Measurements from ENCODE around the gene ZCCHC24.

Gene ZCCHC24

DNA sequence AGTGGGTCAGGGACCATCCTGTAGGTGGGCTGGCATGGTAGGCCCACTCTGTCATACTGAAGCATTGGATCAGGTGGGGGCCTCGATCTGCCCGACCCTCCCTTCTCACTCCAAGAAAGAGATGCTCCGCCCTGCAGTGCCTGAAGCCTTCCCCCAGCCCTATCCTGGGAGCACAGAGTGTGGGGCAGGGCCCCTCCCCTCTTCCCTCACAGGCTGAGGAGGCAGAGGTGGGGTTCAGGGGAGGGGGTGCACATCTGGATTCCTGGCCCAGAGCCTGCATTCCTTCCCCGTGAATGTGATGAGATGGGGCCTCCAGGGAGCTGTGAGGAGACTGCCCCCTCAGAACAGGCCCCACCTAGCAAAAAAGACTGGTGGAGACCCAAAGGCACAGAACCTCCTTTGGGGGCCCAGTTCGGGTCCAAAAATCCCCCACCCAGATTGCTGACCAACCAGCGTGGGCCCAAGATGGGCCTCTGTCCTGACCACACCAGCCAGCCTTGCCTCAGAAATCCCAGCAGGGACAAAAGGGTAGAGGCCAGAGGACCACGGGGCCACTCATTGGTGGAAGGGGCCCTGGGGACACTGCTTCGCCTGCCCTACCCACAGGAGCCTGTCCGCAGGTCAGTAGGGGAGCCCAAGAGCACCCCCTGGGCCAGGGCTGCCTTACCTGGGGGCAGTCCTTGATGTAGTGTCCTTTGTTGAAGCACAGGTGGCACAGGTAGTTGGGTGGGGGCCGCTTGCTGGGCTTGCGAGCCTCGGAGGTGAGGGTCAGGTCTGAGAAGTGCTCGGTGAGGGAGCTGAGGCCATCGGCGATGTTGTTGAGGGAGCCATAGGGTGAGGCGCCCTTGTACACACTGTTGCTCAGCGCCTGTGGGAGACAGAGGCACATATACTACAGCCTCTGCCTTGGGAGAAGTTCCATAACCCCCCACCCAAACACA, 13.3 kb downstream of the ZCCHC24 start:
- DNase-seq (ENCODE audit: low read depth in 1 of 2, low spot score in 1 of 2) = no peak

DNA sequence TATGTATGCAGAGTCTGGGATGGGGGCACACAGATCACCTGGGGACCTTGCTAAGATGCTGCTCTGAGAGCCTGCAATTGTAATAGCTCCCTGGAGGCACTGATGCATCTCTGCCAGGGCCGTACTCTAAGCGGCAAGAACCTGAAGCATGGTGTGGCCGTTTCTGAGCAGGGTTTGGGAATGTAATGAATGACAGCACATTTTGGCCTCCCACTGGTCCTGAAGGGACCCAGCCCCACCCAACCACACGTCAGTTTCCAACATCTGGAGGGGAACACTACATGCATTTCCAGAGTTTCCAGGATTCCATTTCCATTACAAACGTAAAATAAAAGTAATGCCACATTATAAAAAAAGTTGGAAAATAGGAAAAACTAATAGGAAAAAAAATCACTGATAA, 14.0 kb downstream of the ZCCHC24 start:
- DNase-seq (ENCODE audit: low read depth in 1 of 2, low spot score in 1 of 2) = no peak

DNA sequence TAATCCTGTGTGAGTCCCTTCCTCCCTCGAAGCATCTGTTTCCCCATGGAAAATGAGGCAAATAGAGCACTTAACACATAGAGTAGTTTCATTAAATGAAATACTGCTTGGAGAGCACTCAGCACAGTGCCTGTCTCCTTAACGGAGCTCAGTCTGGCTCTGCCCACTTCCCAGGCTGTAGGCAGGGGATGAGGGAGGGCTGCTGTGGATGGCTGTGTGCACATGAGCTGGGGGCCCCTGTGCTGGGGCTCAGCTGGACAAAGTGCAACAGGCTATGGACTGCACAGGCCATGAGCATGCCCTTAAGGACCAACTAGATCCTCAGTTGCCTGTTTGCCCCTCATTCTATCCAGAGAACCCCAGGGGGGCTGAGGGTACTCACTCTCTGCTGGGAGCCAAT, 14.5 kb downstream of the ZCCHC24 start:
- DNase-seq (ENCODE audit: low read depth in 1 of 2, low spot score in 1 of 2) = no peak

DNA sequence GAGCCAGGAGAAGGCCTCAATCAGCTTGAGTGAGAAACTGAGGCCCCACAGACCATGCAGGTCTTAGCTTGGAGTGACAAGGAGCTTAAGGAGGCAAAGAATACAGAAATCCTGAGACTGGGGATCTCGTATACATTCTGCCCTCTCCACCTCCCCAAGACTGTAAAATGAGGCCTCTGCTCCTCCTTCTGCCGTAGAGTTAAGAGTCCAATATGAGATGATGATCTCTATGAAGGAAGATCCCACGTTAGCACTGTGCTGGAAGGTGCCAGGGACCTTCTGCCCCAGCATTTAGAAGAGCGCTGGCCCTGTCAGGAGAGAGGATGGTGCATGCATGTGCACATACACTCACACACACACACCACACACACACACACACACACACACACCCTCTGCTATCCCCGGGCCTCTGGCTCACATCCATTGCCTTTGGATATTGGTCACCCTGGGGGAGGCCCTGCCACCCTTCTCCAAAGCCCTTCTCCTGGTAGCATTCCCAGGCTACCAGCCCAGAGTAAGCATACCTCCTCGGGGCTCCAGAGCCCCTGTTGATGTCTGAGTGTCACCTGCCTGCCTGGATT, 15.0 kb downstream of the ZCCHC24 start:
- no peak for DNase-seq (ENCODE audit: low read depth in 1 of 2, low spot score in 1 of 2)

DNA sequence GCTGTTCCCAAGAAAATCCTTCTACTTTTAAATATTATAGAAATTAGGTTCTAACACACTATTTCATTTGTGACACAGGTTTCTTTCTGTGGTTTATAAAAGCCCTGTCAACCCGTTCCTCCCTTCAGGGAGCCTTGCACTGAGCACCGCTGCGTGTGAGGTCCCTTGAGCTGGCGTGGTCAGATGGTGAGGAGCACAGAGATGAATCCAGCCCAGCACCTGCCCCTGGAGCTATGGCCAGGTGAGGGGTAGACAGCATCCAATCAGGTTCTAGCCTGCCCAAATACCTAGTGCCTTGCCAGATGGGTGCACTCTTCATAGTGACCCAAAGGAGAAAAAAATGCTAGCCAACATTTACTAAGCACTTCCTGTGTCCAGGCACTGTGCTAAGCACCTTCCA, 15.7 kb downstream of the ZCCHC24 start:
- DNase-seq (ENCODE audit: low read depth in 1 of 2, low spot score in 1 of 2) = no peak

DNA sequence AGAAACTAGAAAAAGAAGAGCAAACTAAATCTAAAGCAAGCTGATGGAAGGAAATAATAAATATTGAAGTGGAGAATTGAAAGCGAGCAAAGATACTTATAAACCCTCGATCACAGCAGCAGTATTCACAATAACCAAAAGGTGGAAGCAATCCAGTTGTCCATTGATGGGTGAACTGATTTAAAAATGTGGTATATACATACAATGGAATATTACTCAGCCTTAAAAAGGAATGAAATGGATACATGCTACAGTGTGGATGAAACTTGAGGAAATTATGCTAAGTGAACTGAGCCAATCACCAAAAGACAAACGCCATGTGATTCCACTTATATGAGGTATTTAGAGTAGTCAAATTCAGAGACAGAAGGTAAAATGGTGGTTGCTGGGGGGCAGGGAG, 17.5 kb downstream of the ZCCHC24 start:
- no peak for DNase-seq (ENCODE audit: low read depth in 1 of 2, low spot score in 1 of 2)

DNA sequence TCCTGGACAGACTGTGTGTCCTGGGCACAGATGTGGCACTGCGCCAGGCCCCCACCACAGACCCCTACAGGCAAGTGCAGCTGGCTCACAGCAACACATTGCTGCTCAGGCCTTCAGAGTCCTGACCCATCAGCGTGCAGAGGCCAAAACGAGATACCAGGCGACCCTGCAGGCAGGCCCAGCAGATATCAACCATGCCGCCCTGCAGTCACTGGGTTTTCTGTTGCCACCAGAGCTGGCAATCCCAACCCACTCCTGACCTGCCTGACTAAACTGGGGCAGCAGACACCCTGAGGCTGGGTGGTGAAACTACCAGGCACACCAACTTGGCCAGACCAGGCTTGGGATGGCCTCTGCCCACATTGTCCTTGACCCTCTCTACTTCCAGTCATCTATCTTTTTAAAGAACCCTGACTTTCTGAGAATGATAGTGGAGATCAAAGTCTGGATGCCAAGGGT, 20.3 kb downstream of the ZCCHC24 start:
- DNase-seq (ENCODE audit: low read depth in 1 of 2, low spot score in 1 of 2) = no peak

DNA sequence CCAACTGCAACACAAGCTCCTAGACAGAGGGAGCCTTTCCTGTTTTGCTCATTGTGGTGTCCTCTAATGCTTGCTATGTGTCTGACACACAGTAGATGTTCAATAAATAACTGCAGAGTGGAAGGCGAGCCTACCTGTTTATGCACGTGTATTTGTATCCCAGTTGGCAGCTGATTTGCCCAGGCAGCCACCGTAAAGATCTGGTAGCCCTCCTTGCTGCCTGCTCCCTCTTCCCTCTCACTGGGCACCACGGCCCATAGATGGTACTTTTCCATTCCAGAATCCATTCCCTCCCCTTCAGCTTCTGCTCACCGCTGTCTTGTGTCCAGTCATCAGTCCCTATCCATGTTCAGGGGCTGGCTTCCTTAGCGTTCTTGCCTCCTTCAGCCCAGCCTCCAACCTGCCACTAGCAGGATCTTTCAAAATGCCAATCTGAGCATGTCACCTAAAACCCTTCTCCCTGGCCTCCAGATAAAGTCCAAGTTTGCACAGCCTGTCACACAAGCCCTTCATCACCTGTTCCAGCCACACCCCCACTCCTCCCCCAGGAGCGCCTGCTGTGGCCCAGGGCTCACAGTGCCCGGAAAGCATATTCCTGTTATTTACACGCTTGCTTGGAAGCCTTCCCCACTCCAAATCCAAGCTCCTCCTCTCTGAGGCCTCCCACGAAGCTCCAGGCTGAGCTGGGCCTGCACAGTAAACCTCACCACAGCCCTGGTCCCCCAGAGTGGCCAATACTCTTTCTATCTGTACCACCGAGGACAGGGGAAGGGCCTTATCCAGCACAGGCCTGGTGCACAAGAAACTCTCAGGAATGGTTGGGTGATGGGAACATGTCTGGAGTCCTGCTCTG, 21.0 kb downstream of the ZCCHC24 start:
- no peak for DNase-seq (ENCODE audit: low read depth in 1 of 2, low spot score in 1 of 2)

DNA sequence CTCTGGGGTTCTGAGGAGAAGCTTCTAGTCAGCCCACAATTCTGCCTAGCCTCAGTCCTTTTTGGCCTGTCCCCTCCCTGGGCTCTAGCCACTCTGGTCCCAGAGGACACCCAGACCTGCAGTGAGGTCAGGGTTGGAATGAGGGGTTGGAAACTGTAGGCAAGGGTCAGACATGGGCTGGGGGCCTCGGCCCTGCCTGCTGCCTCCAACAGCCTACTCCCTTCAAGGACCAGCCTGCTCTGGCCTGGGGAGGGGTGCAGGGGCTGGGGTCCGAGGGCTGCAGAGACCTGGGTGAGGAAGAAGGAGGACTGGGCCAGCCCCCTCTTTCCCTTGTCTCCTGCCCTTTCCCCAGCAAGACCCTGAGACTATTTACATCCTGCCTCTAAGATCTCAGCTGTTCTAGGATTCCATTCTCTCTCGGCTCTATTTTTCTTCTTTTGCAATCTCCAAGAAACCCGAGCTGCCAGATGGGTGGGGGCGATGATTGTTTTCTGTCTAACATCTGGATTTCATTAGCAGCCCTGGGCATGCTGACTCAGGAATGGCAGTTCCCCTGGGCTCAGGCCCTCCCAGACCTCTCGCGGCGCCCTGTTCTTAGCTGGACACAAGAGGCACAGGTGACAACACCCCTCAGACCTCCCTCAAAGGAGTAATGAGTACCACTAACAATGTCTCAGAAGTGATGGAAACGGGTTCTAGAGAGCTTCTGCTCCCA, 23.1 kb downstream of the ZCCHC24 start:
- no peak for DNase-seq (ENCODE audit: low read depth in 1 of 2, low spot score in 1 of 2)

DNA sequence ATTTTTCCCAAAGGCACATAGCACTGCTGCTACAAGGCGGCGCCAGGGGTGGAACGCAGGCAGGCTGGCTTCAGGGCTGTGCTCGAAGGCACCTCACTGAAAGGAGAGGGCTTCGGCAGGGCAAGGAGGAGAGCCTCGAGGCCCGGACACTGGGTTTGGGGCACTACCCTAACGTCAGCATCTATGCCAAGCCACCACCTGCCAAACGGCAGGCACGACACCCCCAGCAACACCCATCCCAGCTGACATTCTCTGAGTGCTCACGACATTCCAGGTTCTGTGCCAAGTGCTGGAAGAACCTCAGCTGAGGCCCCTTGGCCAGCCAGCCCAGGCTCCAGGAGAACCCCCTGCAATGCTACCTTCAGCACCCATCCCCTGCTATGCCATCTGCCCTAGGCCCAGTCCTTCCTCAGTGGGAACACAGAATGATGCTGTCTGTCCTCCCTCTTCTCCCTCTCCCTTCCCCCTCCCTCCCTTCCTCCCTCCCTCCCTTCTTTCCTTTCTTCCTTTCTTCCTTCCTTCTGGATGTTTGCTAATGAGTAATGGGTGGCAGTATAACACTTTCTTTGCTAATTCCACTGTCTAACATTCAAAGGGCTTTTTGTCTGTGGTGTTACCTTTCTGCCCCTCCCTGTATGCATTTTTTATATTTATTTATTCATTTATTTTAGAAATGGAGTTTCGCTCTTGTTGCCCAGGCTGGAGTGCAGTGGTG, 24.3 kb downstream of the ZCCHC24 start:
- DNase-seq (ENCODE audit: low read depth in 1 of 2, low spot score in 1 of 2) = no peak

DNA sequence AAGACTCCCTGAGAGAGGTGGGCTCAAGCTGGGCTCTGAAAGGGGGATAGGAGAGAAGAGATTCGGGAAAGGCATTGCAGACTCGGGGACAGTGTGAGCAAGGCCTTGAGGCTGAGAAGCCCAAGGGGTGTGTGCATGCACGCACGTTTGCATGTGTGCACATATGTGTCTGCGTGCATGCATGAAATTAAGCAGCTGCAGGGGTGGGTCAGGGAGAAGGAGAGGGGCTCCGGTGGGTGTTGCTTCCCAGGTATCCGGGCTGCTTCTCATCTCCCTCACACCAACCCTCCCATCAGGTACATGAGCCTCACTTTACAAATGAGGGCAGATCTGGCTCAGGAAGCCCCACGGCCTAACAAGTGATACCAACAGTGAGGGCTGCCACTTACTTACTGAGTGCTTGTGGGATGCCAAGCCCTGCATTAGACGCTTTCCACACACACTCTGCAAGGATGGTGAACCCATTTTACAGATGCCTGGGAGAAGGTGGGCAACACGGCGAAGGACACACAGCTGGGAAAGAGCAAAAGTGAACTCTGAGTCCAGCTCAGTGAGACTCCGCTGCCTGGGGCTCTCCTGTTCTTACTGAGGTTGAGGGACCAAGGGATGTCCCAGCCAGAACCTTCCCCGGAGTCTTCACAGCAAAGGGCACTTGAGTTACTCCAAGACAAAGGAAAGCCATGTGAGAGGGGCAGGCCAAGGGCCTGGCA, 26.4 kb downstream of the ZCCHC24 start:
- DNase-seq (ENCODE audit: low read depth in 1 of 2, low spot score in 1 of 2) = no peak

DNA sequence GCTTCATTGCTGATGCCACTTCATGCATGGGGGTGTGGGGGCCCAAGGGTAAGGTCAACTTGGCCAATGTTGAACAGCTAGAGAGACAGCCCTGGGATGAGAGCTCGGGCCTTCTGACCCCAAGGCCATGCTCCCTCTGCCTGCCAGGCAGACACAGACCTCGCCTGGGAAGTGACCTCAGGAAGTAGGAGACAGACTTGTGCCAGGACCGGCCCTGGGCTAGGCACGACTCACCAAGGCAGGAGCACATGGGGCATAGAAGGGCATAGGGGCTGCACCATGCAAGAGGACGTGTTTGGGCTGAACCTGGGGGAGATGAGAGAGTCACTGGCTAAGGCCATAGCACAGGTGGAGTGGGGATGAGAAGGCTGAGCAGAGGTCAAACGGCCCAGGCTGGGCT, 27.1 kb downstream of the ZCCHC24 start:
- DNase-seq (ENCODE audit: low read depth in 1 of 2, low spot score in 1 of 2) = no peak

DNA sequence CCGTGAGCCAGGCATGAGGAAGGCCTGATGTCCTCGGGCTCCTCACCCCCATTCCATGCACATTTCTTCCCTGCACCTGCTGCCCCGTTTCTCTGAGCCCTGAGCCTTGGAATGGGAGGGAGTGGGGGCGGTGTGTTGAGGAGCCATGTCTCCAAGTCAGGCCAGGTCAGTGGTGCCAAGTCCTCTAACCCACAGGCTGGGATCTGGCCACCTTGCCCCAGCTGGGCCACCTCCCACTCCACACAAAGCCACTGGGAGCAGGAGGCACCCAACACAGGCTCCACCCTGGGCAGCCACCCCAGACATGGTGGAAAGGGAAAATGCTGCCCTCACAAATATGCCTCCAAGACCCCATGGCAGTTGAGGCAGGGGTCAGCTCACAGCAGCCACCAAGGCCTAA, 27.7 kb downstream of the ZCCHC24 start:
- DNase-seq (ENCODE audit: low read depth in 1 of 2, low spot score in 1 of 2) = no peak

DNA sequence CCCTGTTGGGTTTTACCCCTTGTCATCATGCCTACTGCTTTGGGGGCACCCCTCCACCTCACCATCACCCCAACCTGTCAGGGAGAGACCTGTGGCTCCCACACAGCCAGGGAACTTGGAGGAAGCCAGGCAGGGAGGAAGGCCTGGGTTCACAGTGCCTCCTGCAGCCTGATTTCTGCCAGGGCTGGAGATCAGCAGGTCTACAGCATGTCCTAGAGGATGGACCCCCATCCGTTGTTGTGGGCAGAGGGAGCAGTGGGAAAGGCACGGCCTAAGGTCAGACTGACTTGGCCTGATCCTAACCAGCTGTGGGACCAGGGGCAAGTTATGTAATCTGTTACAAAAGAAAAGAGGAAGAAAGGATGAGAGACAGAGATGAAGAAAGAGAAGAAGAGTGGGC, 28.2 kb downstream of the ZCCHC24 start:
- DNase-seq (ENCODE audit: low read depth in 1 of 2, low spot score in 1 of 2) = no peak

DNA sequence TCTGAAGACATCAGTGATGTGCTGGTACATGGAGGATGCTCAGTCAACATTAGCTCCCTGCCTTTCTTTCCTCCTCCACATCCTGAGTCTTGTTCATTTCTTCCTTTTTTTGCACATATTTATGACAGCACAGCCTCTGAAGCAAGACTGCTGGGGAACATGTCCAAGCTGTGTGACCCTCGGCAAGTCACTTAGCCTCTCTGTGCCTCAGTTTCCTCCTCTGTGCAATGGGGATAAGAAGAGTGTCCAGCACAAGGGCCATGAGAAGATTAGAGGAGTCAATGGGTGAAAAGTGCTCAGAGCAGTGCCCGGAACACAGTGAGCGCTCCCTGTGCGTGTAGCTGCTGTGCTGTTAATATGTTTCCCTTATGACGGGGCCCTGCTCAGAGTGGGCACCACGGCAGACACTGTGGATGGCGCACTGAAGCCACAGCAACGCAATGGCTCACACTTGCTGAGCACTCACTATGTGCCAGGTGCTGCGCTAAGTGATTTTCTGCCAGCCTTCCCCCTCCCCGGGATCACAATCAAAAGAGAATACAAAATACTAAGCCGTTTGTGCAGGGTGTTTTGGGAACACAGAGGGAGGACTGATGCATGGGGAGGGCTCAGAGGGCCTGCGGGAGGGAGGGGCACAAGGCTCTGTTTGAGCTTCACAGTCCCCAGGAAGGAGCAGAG, 28.7 kb downstream of the ZCCHC24 start:
- DNase-seq (ENCODE audit: low read depth in 1 of 2, low spot score in 1 of 2) = no peak

DNA sequence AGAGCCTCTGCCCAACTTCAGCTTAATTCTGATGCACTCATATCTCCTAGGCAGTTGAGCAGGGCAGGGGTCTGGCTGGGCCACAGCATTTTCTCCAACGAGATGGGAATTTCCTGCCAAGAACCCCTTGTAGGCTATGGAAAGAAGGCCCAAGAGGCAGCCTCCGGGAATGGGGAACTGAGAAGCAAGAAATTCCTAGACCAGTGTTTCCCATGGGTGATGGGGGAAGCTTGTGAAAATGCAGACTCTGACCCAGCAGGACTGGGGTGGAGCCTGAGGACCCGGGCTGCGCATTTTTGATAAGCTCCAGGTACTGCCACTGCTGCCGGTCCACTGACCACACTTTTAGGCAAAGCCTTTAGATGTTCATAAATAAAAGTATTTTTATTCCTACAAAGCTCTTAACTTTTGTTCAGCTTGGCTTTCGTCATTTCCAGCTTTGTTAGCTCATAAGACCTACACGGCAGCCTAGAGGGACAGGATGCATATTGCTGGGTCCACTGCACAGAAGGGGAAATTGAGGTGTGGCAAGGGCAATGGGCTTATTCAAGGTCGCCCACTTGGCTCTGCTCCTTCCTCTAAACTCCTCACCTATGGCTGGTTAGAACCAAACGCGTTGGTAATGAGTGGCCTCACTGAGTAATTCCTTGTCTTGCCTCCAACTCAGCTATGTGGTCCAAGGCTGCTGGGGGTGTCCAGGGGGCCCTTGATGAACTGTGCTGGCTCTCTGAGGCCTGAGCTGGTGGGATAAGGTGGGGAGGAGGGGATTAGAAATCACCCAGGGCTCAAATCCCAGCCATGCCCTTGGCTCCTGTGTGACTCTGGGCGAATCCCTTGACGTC, 29.5 kb downstream of the ZCCHC24 start:
- no peak for DNase-seq (ENCODE audit: low read depth in 1 of 2, low spot score in 1 of 2)

DNA sequence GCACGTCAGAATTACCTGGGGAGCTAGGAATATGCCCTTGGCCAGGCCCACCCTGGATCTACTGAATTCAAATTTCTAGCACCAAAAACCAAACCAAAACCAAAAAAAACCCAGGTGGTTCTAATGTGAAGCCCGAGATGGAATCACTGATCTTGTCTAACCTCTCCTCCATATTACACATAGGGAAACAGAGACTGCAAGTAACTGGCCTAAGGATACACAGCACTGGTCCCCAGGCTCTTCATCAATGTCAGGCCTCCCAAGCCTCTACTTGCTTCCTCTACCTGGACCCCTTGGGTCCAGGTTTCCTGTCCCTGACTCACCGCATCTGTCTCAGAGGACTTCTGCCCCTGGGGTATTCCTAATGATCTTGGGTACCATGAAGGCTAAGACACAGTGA, 30.7 kb downstream of the ZCCHC24 start:
- no peak for DNase-seq (ENCODE audit: low read depth in 1 of 2, low spot score in 1 of 2)

DNA sequence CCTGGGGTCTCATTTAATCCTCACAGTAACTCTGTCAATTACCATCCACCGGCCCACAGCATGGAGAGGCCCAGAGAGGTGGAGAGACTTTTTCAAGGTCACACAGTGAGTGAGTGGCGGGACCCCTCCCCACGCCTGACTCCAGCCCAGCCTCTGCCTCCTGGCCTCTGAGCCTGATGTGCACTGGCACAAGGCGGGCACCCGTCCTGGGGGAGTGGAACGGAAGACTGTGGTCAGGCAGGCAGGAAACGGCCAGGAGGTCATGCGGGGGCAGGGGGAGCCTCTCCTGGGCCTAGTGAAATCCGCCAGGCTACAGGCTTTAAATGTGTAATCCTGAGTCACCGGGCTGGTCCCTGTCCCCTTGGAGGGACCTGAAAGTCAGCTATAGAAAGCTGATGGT, 32.2 kb downstream of the ZCCHC24 start:
- DNase-seq (ENCODE audit: low read depth in 1 of 2, low spot score in 1 of 2) = no peak
